ENCODE results near the gene PDCD11. TPM values are rescaled to one million over a fixed set of nuclear protein-coding genes. Genes with fewer than 3 reads are reported as not detected.

PDCD11 gene
- total RNA-seq, 1 experiment from 2014 or later = 106 TPM

GRCh38 chr10:103415581-103415980 lies 19.2 kb downstream of the PDCD11 start:
- POLR2A ChIA-PET = no interaction called here
- peaks cover 74 to 89% of the 10 kb centered on the region in 2 experiments for H3K36me3 ChIP-seq (ENCODE audit: control insufficient read depth in 1 of 2, insufficient read depth in 2 of 2, low read length in 2 of 2)
- H3K9me2 ChIP-seq (ENCODE audit: insufficient read depth) = no peaks in the 10 kb centered on the region
- H3K79me2 ChIP-seq (ENCODE audit: insufficient read depth, low read length) = peaks cover 53% of the 10 kb centered on the region; the same call in 1 of the 2 replicates
- no TSS peak for BruUV-seq (replicated peaks)
- no peaks in the 10 kb centered on the region for H3K4me1 ChIP-seq (ENCODE audit: control insufficient read depth in 1 of 2, insufficient read depth in 2 of 2, low read length in 2 of 2)
- no peak for TF ChIP-seq SIN3A (IDR thresholded peaks at IDR 0.05; ENCODE audit: low read depth)
- TF ChIP-seq, protein P1, sequence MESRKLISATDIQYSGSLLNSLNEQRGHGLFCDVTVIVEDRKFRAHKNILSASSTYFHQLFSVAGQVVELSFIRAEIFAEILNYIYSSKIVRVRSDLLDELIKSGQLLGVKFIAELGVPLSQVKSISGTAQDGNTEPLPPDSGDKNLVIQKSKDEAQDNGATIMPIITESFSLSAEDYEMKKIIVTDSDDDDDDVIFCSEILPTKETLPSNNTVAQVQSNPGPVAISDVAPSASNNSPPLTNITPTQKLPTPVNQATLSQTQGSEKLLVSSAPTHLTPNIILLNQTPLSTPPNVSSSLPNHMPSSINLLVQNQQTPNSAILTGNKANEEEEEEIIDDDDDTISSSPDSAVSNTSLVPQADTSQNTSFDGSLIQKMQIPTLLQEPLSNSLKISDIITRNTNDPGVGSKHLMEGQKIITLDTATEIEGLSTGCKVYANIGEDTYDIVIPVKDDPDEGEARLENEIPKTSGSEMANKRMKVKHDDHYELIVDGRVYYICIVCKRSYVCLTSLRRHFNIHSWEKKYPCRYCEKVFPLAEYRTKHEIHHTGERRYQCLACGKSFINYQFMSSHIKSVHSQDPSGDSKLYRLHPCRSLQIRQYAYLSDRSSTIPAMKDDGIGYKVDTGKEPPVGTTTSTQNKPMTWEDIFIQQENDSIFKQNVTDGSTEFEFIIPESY (IDR thresholded peaks at IDR 0.05; ENCODE audit: extremely low read depth, insufficient replicate concordance, low read length) = no peak
- no peak for TF ChIP-seq TCF7L2 (IDR thresholded peaks at IDR 0.05; ENCODE audit: borderline replicate concordance, extremely low read depth, insufficient read depth, insufficient read length)
- TF ChIP-seq REST (IDR thresholded peaks at IDR 0.05; ENCODE audit: low read depth) = no peak
- TF ChIP-seq CEBPB (IDR thresholded peaks at IDR 0.05; ENCODE audit: low read depth) = no peak
- TF ChIP-seq EGR1 (IDR thresholded peaks at IDR 0.05; ENCODE audit: low read depth) = no peak
- no peak for TF ChIP-seq ATF3 (IDR thresholded peaks at IDR 0.05)
- no peak for TF ChIP-seq ZFX (IDR thresholded peaks at IDR 0.05)
- TF ChIP-seq CTCF (IDR thresholded peaks at IDR 0.05 in 2 of 3, conservative IDR thresholded peaks at IDR 0.05 in 1 of 3; ENCODE audit: borderline replicate concordance in 1 of 3, insufficient read depth in 1 of 3, low read depth in 2 of 3, low read length in 2 of 3) = no peak
- no peak for TF ChIP-seq SRF (IDR thresholded peaks at IDR 0.05; ENCODE audit: low read depth)
- TF ChIP-seq, protein P2, sequence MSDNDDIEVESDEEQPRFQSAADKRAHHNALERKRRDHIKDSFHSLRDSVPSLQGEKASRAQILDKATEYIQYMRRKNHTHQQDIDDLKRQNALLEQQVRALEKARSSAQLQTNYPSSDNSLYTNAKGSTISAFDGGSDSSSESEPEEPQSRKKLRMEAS (IDR thresholded peaks at IDR 0.05) = no peak
- no peak overlapping the region for H3K4me3 ChIP-seq (replicated peaks in 1 of 2; ENCODE audit: low read depth in 1 of 2, low read length in 2 of 2)
- DNase-seq (ENCODE audit: low read depth, low spot score) (no peak), ATAC-seq (no peak)
- H3K4me2 ChIP-seq (ENCODE audit: low read length) = no peak overlapping the region
- H3K27me3 ChIP-seq (ENCODE audit: insufficient read depth, low read length) = no peaks in the 10 kb centered on the region
- no peak overlapping the region for H2AFZ ChIP-seq (ENCODE audit: low read depth, low read length, poor library complexity, severe bottlenecking)
- intact Hi-C loops (cut with micrococcal nuclease) = no loop called here
- H3K9me3 ChIP-seq (ENCODE audit: control insufficient read depth in 1 of 2, insufficient read depth in 1 of 2, low read depth in 1 of 2, low read length in 2 of 2) = no peaks in the 10 kb centered on the region
- CTCF ChIA-PET = interaction anchor here (1.6 to 2.3 kb wide), 4 partner anchors 8 to 177 kb away, joined by 5 to 9 read pairs (median 6); no protein-coding TSS in a partner anchor
- RAD21 ChIA-PET (ENCODE audit: low non-redundant PET in 1 of 2, low total read pairs in 2 of 2, uncharacterized antibody in 2 of 2, unreplicated experiment in 2 of 2) = no interaction called here
- peaks cover 9% of the 10 kb centered on the region; the same call in 1 of the 2 replicates for H4K20me1 ChIP-seq (ENCODE audit: insufficient read depth)
- H3K27ac ChIP-seq (ENCODE audit: low read depth, low read length) = no peak overlapping the region
- no peak overlapping the region for H3K9ac ChIP-seq (ENCODE audit: low read length)
